HepG2 (cell line): ENCODE data around the gene YY1. TPM values are rescaled to one million over a fixed set of nuclear protein-coding genes. Genes with fewer than 3 reads are reported as not detected.
"Not testable (repeated sequence)": the region's sequence is repeated elsewhere in the genome, so short reads cannot be mapped to it uniquely, and the experiment has no call there.

Experiments used
- ATAC-seq: fragments of 200-7000 bp; cut with Tn5 transposase; 3 replicates; pipeline ENCODE4 v1.9.1; 2020; ENCODE audit warnings: mild to moderate bottlenecking, moderate library complexity
- BruUV-seq: library from RNA; stranded (reverse); fragments of 400-500 nt; replicated peaks from 2 replicates; lab custom pipeline; 2021; lab: Mats Ljungman, UMichigan
- CTCF ChIA-PET: fragments of 300-600 bp; formaldehyde crosslinking; extraction: SDS; loops from one replicate; lab custom pipeline; 2021; ENCODE audit warnings: low total read pairs, inconsistent platforms, low intra/inter-chr PET ratio; lab: Yijun Ruan, JAX
- POLR2A ChIA-PET: fragments of 350-600 bp; sonication (Branson Sonifier 250); formaldehyde crosslinking; loops from one replicate; lab custom pipeline; 2020; ENCODE audit warnings: antibody characterized with exemption, inconsistent platforms; lab: Yijun Ruan, JAX
- DNase-seq: peaks from one replicate; pipeline ENCODE4 v3.0.0-alpha.2; 2015; ENCODE audit warnings: low spot score
- FAIRE-seq: peaks from 3 replicates; lab custom pipeline; 2011; peaks lifted over from hg19 to GRCh38; lab: Jason Lieb, UNC
- H2AFZ ChIP-seq: one replicate; pipeline ENCODE4 v1.6.1; 2011; ENCODE audit warnings: low read length, inconsistent platforms
- H3K27ac ChIP-seq: fragments of 300-600 bp; 3 replicates; pipeline ENCODE4 v1.8.0; 2011; ENCODE audit warnings: mixed run types, mild to moderate bottlenecking, mixed read lengths, low read length, inconsistent platforms; ENCODE audit not compliant: insufficient read depth; ENCODE audit errors: extremely low read length
- H3K27me3 ChIP-seq, 2 experiments: fragments of 200-600 bp in 1 of 2; 2 replicates in 1 of 2; 3 replicates in 1 of 2; pipeline versions ENCODE4 v1.6.0 to v1.8.0; 2011; ENCODE audit warnings: low read length in 2 of 2, mild to moderate bottlenecking in 2 of 2, moderate library complexity in 2 of 2, inconsistent platforms in 1 of 2; ENCODE audit not compliant: insufficient read depth in 2 of 2, control insufficient read depth in 1 of 2
- H3K36me3 ChIP-seq, 2 experiments: fragments of 200-600 bp in 1 of 2; replicated peaks in 1 of 2; 2 replicates in 1 of 2; 3 replicates in 1 of 2; pipeline versions ENCODE4 v1.5.1 to v1.8.0; 2011; ENCODE audit warnings: low read length in 2 of 2, inconsistent platforms in 1 of 2; ENCODE audit not compliant: insufficient read depth in 2 of 2, control insufficient read depth in 1 of 2
- H3K4me1 ChIP-seq: 2 replicates; pipeline ENCODE4 v1.5.1; 2012; ENCODE audit warnings: low read length, inconsistent platforms; ENCODE audit not compliant: insufficient read depth
- H3K4me2 ChIP-seq: 2 replicates; pipeline ENCODE4 v1.6.0; 2011; ENCODE audit warnings: low read depth, low read length, inconsistent platforms
- H3K4me3 ChIP-seq, 3 experiments: fragments of 200-600 bp in 1 of 3; sonication (generic), shearing (Covaris generic) in 1 of 3; replicated peaks in 1 of 3; 2 replicates each; pipeline ENCODE4 v1.5.1; 2011 to 2016; ENCODE audit warnings: low read length in 3 of 3, inconsistent platforms in 2 of 3, low read depth in 2 of 3, mild to moderate bottlenecking in 2 of 3, control low read depth in 1 of 3, mixed read lengths in 1 of 3; ENCODE audit not compliant: insufficient read depth in 1 of 3
- H3K79me2 ChIP-seq: one replicate; pipeline ENCODE4 v1.6.1; 2011; ENCODE audit warnings: low read length, inconsistent platforms; ENCODE audit not compliant: insufficient read depth
- H3K9ac ChIP-seq: 2 replicates; pipeline ENCODE4 v1.6.0; 2011; ENCODE audit warnings: mild to moderate bottlenecking, low read depth, low read length, inconsistent platforms; ENCODE audit not compliant: insufficient read depth
- H3K9me3 ChIP-seq: 2 replicates; pipeline ENCODE4 v1.5.1; 2012; ENCODE audit warnings: mild to moderate bottlenecking, low read length
- H4K20me1 ChIP-seq: 2 replicates; pipeline ENCODE4 v1.6.0; 2011; ENCODE audit warnings: inconsistent platforms, mild to moderate bottlenecking, low read length, moderate library complexity; ENCODE audit not compliant: insufficient read depth
- DRAP1 ChIP-seq: IDR thresholded peaks from 2 replicates; pipeline ENCODE4 v1.6.1; 2016; ENCODE audit warnings: missing genetic modification reagents, missing compliant biosample characterization
- IRF1 ChIP-seq: sonication (generic); formaldehyde crosslinking; IDR thresholded peaks from 2 replicates; pipeline ENCODE4 v1.4.0; 2020; ENCODE audit warnings: low read depth, mild to moderate bottlenecking, missing genetic modification reagents
- KLF11 ChIP-seq: IDR thresholded peaks from 2 replicates; pipeline ENCODE4 v1.6.1; 2016; ENCODE audit warnings: missing compliant biosample characterization
- MAFF ChIP-seq: IDR thresholded peaks from 2 replicates; pipeline ENCODE4 v1.6.1; 2011; ENCODE audit warnings: low read depth, low read length, improper control_type of control experiment
- RXRA ChIP-seq: sonication (generic); formaldehyde crosslinking; IDR thresholded peaks from 2 replicates; pipeline ENCODE4 v1.5.1; 2020; ENCODE audit warnings: missing genetic modification reagents
- SKIL ChIP-seq: sonication (generic); formaldehyde crosslinking; IDR thresholded peaks from 2 replicates; pipeline ENCODE4 v1.8.0; 2022; ENCODE audit warnings: missing genetic modification reagents, mild to moderate bottlenecking, moderate library complexity, borderline replicate concordance
- THRA ChIP-seq: sonication (generic); formaldehyde crosslinking; IDR thresholded peaks from 2 replicates; pipeline ENCODE4 v1.4.0; 2020; ENCODE audit warnings: missing genetic modification reagents, borderline replicate concordance
- ZNF160 ChIP-seq: sonication (generic); formaldehyde crosslinking; IDR thresholded peaks from 2 replicates; pipeline ENCODE4 v1.8.0; 2022; ENCODE audit warnings: mild to moderate bottlenecking, inconsistent platforms, missing genetic modification reagents
- ZNF260 ChIP-seq: sonication (generic); formaldehyde crosslinking; IDR thresholded peaks from 2 replicates; pipeline ENCODE4 v1.4.0; 2020; ENCODE audit warnings: missing genetic modification reagents, low read depth, mild to moderate bottlenecking, borderline replicate concordance
- WGBS: methylation state at CpG from one replicate; pipeline ENCODE4 v1.1.6; 2017; ENCODE audit warnings: low lambda C conversion rate; 5-methylcytosine and 5-hydroxymethylcytosine counted together
- in situ Hi-C: cut with HindIII; loops from 2 replicates; pipeline ENCODE4 v1.10.0; 2017; ENCODE audit warnings: low pct_unique_long_range_greater_than_20kb; ENCODE audit not compliant: extremely low pct_ligation_motif_present
- intact Hi-C: fragments of 100-400 bp; cut with micrococcal nuclease; formaldehyde crosslinking; loops from one replicate; pipeline ENCODE4 v1.10.0; 2022; ENCODE audit not compliant: unreplicated experiment
- polyA plus RNA-seq, 8 experiments: library from polyadenylated mRNA; depleted of rRNA in 3 of 8; stranded (reverse) in 7 of 8; unstranded in 1 of 8; fragments of >200 nt; fragmentation: Illumina TruSeq in 4 of 8; extraction: Trizol in 4 of 8; gene quantifications; 2 replicates each; pipeline versions ENCODE4 v1.2.1 to v1.2.3, GENCODE V29; 2011 to 2016; ENCODE audit warnings: low read depth in 4 of 8, missing spikeins in 1 of 8, mixed read lengths in 1 of 8; ENCODE audit not compliant: insufficient read depth in 1 of 8
- total RNA-seq, 5 experiments: library from RNA; depleted of rRNA; stranded (reverse); fragments of >200 nt; fragmentation: Illumina TruSeq; extraction: Trizol; gene quantifications; 2 replicates each; pipeline ENCODE4 v1.2.3, GENCODE V29; 2016; ENCODE audit warnings: low read depth in 1 of 5

The YY1 gene
- total and polyA plus RNA-seq, 2 of the 13 experiments (the other 11 are each of a cell fraction or from before 2014, with no cell fraction given): 29.4 to 68.1 TPM

GRCh38 chr14:100296729-100297128 is 57.8 kb downstream of the YY1 start:
- CTCF ChIA-PET, H4K20me1 ChIP-seq, intact Hi-C loops, H3K36me3 ChIP-seq, FAIRE-seq, ATAC-seq, H2AFZ ChIP-seq, H3K27ac ChIP-seq, in situ Hi-C loops, H3K9me3 ChIP-seq, H3K27me3 ChIP-seq, H3K9ac ChIP-seq, BruUV-seq, H3K79me2 ChIP-seq, H3K4me3 ChIP-seq, DNase-seq, H3K4me2 ChIP-seq: not testable (repeated sequence)
- POLR2A ChIA-PET: interaction anchor here (0.9 kb wide), 1 partner anchor 8 kb away, joined by 3 read pairs; no protein-coding TSS in a partner anchor
- peaks cover 25% of the 10 kb centered on the region for H3K4me1 ChIP-seq
- 91% methylated on average over 11 of the region's 11 CpGs for WGBS

DNA sequence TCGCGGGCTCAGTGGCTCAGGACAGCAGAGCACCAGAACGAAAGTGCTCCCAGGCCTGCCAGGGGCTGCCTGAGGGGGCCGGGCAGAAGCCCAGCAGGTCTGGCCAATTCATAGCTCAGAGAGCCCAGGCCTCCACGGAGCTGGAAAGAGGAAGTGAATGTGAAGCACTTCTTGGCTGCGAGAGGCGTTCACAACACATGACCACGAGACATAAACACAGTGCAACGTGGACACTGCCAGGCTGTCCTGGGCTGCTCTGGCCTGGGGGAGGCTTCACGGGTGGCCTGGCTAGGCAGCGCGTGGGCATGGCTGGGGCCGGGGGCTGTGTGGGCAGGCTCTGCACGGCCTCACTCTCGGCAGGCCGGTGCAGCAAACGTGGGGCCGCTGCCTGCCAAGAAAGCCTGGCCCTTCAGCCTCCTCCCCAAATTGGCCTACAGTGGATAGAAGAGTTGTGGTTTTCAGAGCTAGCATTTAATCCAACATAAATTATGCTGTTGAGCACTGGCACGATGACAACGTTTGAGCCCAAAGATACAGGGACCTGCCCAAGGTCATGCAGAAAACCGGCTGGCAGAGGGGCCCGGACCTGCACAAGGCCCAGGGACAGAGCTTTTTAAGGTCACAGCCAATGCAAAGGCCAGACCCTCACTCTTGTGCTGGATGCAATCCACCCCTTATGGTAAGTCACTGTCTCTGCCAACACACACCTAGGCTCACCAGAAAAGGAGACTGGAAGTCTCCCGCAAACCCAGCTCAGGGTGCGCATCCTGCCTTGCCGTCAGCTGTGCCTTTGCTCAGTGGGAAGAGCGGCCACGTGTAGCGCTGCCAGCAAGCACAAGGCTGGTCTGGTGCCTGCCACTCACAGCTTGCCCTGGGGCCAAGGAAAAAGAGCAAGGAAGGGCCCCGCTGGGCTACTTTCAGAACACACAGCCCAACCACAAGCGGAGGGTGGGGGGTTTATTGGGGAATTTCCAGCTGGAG is 58.7 kb downstream of the YY1 start:
- ChIA-PET CTCF (no interaction called here), POLR2A (no interaction called here)
- in situ Hi-C loops (no loop called here), intact Hi-C loops (no loop called here)
- ATAC-seq (no peak), FAIRE-seq (no peak), DNase-seq (no peak)
- H2AFZ ChIP-seq: no peak overlapping the region
- no peaks in the 10 kb centered on the region for H3K27me3 ChIP-seq
- no peaks in the 10 kb centered on the region for H4K20me1 ChIP-seq
- no peak overlapping the region for H3K27ac ChIP-seq
- no peaks in the 10 kb centered on the region for H3K79me2 ChIP-seq
- peaks cover 24% of the 10 kb centered on the region for H3K4me1 ChIP-seq
- WGBS: 93% methylated on average over 15 of the region's 30 CpGs
- no peaks in the 10 kb centered on the region for H3K9me3 ChIP-seq
- H3K4me3 ChIP-seq: no peak overlapping the region
- H3K36me3 ChIP-seq: no peaks in the 10 kb centered on the region; a peak in 1 of 5 replicates
- H3K4me2 ChIP-seq: no peak overlapping the region
- no TSS peak for BruUV-seq
- H3K9ac ChIP-seq: no peak overlapping the region
- TF ChIP-seq ZNF160 (CRISPR knock-in tag): no peak
- no peak for TF ChIP-seq DRAP1 (CRISPR knock-in tag)
- no peak for TF ChIP-seq THRA (CRISPR knock-in tag)
- no peak for TF ChIP-seq KLF11
- no peak for TF ChIP-seq SKIL (CRISPR knock-in tag)
- TF ChIP-seq IRF1 (CRISPR knock-in tag): no peak
- no peak for TF ChIP-seq RXRA (CRISPR knock-in tag)
- no peak for TF ChIP-seq ZNF260
- TF ChIP-seq MAFF: no peak
